GM10266 (cell line): Measurements from ENCODE around the gene PDCD10.

Experiments used
- DNase-seq: peaks from one replicate; pipeline ENCODE4 v3.0.0; 2012; ENCODE audit errors: extremely low spot score
- CTCF ChIP-seq: IDR thresholded peaks from 2 replicates; pipeline ENCODE4 v1.5.1; 2012; ENCODE audit warnings: mild to moderate bottlenecking, low read depth; ENCODE audit not compliant: control insufficient read depth, insufficient read depth; ENCODE audit errors: missing control alignments

The PDCD10 gene

GRCh38 chr3:167691366-167691765 lies 43.3 kb downstream of the PDCD10 start:
- peak; percentile 66 for DNase-seq
- no peak for TF ChIP-seq CTCF

GRCh38 chr3:167684388-167684993 lies 50.2 kb downstream of the PDCD10 start:
- TF ChIP-seq CTCF: peak; percentile 76
- DNase-seq: peak; percentile 51

- no peak for TF ChIP-seq CTCF
- DNase-seq: no peak
Observed at GRCh38 chr3:167679526-167679925, 55.2 kb downstream of the PDCD10 start.

- DNase-seq: no peak
- no peak for TF ChIP-seq CTCF
Observed at GRCh38 chr3:167675848-167676247, 58.8 kb downstream of the PDCD10 start.

- TF ChIP-seq CTCF: no peak
Observed at GRCh38 chr3:167673221-167673620, 61.5 kb downstream of the PDCD10 start.

GRCh38 chr3:167671878-167672427 lies 62.7 kb downstream of the PDCD10 start:
- no peak for TF ChIP-seq CTCF
- no peak for DNase-seq

More at GRCh38 chr3:167673221-167673620, 61.5 kb downstream of the PDCD10 start:
- DNase-seq: no peak

GRCh38 chr3:167669699-167670098 lies 65.0 kb downstream of the PDCD10 start:
- TF ChIP-seq CTCF: no peak
- DNase-seq: no peak
